MM.1S (cell line): ENCODE results near the gene CKLF.

Experiments
- DNase-seq: peaks from one replicate; pipeline ENCODE4 v3.0.0-alpha.2; 2015
- H2AFZ ChIP-seq: fragments of 300-600 bp; sonication (generic); 2 replicates; pipeline ENCODE4 v1.6.0; 2016; ENCODE audit warnings: antibody characterized with exemption, low read length
- H3F3A ChIP-seq: fragments of 300-600 bp; sonication (generic); 2 replicates; pipeline ENCODE4 v1.6.1; 2016; ENCODE audit warnings: mild to moderate bottlenecking, antibody characterized with exemption, low read length, moderate library complexity, mixed read lengths; ENCODE audit not compliant: insufficient read depth
- H3K27ac ChIP-seq: fragments of 300-600 bp; sonication (generic); 2 replicates; pipeline ENCODE4 v1.5.1; 2016; ENCODE audit warnings: mild to moderate bottlenecking, low read length
- H3K27me3 ChIP-seq: fragments of 300-600 bp; sonication (generic); replicated peaks from 2 replicates; pipeline ENCODE4 v1.6.0; 2016; ENCODE audit warnings: low read length; ENCODE audit not compliant: insufficient read depth
- H3K36me3 ChIP-seq: fragments of 300-600 bp; sonication (generic); replicated peaks from 2 replicates; pipeline ENCODE4 v1.6.1; 2016; ENCODE audit warnings: mild to moderate bottlenecking, low read length, mixed read lengths; ENCODE audit not compliant: insufficient read depth
- H3K4me1 ChIP-seq: fragments of 300-600 bp; sonication (generic); 2 replicates; pipeline ENCODE4 v1.6.1; 2016; ENCODE audit warnings: low read length, mixed read lengths
- H3K4me2 ChIP-seq: fragments of 300-600 bp; sonication (generic); 2 replicates; pipeline ENCODE4 v1.6.0; 2016; ENCODE audit warnings: low read depth, low read length
- H3K4me3 ChIP-seq: fragments of 300-600 bp; sonication (generic); 2 replicates; pipeline ENCODE4 v1.5.1; 2016; ENCODE audit warnings: low read length, mixed read lengths
- H3K79me2 ChIP-seq: fragments of 300-600 bp; sonication (generic); 2 replicates; pipeline ENCODE4 v1.6.1; 2016; ENCODE audit warnings: mixed run types, low read length, mixed read lengths
- H3K9ac ChIP-seq: fragments of 300-600 bp; sonication (generic); 2 replicates; pipeline ENCODE4 v1.6.1; 2016; ENCODE audit warnings: low read length, mixed read lengths
- H3K9me2 ChIP-seq: fragments of 300-600 bp; sonication (generic); replicated peaks from 2 replicates; pipeline ENCODE4 v1.6.1; 2016; ENCODE audit warnings: mild to moderate bottlenecking, low read length, mixed read lengths; ENCODE audit not compliant: insufficient read depth
- H3K9me3 ChIP-seq: fragments of 300-600 bp; sonication (generic); replicated peaks from 2 replicates; pipeline ENCODE4 v1.6.1; 2016; ENCODE audit warnings: mild to moderate bottlenecking, low read length, mixed read lengths; ENCODE audit not compliant: insufficient read depth
- H4K20me1 ChIP-seq: fragments of 300-600 bp; sonication (generic); 2 replicates; pipeline ENCODE4 v1.6.1; 2016; ENCODE audit warnings: mild to moderate bottlenecking, low read length, moderate library complexity, mixed read lengths; ENCODE audit not compliant: insufficient read depth
- EZH2 ChIP-seq: fragments of 300-600 bp; sonication (generic); optimal IDR thresholded peaks from 2 replicates; pipeline ENCODE3; 2017; ENCODE audit warnings: low read depth, mild to moderate bottlenecking, antibody characterized with exemption, low read length, mixed read lengths
- EZH2phosphoT487 ChIP-seq: fragments of 300-600 bp; sonication (generic); IDR thresholded peaks from 2 replicates; pipeline ENCODE4 v1.6.1; 2018; ENCODE audit warnings: antibody characterized with exemption, low read length
- TF ChIP-seq, protein P1 (sequence below): fragments of 300-600 bp; sonication (generic); IDR thresholded peaks from 2 replicates; pipeline ENCODE4 v1.5.1; 2016; ENCODE audit warnings: antibody characterized with exemption, low read length, mixed read lengths

CKLF gene

DNA sequence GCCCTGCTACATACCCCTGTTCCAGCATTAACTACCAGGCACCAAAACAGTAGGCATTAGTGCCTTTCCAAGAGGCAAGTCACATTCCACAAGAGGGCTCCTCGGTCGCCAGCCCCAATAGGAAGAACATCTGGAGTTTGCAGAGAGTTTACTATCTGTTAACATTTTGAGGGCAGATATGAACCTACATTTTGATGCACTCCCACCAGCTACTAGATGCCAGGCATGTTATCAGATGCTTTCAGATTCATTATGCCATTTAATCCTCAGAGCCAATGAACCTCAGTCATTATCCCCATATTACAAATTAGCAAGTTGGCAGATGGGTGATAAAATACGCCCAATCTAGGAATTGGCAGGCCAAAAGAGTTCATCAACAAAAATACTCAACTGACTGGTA lies 22.7 kb downstream of the CKLF start:
- Histone ChIP-seq H3K27ac (no peak overlapping the region), H4K20me1 (no peaks in the 10 kb centered on the region), H3K4me1 (no peaks in the 10 kb centered on the region), H3K4me3 (no peak overlapping the region), H3K9me2 (no peaks in the 10 kb centered on the region), H3K27me3 (no peaks in the 10 kb centered on the region), H3K4me2 (no peak overlapping the region), H2AFZ (no peak overlapping the region), H3K79me2 (no peaks in the 10 kb centered on the region), H3K9me3 (no peaks in the 10 kb centered on the region), H3F3A (no peaks in the 10 kb centered on the region), H3K36me3 (no peaks in the 10 kb centered on the region), H3K9ac (no peak overlapping the region)
- TF ChIP-seq EZH2 (no peak), EZH2phosphoT487 (no peak)
- TF ChIP-seq, protein P1, sequence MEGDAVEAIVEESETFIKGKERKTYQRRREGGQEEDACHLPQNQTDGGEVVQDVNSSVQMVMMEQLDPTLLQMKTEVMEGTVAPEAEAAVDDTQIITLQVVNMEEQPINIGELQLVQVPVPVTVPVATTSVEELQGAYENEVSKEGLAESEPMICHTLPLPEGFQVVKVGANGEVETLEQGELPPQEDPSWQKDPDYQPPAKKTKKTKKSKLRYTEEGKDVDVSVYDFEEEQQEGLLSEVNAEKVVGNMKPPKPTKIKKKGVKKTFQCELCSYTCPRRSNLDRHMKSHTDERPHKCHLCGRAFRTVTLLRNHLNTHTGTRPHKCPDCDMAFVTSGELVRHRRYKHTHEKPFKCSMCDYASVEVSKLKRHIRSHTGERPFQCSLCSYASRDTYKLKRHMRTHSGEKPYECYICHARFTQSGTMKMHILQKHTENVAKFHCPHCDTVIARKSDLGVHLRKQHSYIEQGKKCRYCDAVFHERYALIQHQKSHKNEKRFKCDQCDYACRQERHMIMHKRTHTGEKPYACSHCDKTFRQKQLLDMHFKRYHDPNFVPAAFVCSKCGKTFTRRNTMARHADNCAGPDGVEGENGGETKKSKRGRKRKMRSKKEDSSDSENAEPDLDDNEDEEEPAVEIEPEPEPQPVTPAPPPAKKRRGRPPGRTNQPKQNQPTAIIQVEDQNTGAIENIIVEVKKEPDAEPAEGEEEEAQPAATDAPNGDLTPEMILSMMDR = no peak
- DNase-seq = no peak

DNA sequence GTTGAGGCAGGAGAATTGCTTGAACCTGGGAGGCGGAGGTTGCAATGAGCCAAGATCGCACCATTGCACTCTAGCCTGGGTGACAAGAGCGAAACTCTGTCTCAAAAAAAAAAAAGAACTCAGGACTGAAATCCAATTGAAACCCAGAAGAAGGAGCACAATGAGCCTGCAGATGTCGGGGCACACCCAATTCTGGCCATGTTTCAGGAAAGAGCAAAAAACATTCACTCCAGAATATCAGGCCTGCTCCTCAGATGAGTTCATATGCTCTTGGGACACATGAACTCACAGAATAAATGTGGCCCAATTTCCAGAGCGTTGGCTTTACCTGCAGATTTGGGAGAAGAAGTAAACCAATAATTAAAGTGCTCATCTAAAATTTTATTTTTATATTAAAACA lies 23.9 kb downstream of the CKLF start:
- Histone ChIP-seq H3K36me3 (no peaks in the 10 kb centered on the region), H3K9me3 (no peaks in the 10 kb centered on the region), H3F3A (no peaks in the 10 kb centered on the region), H3K4me3 (no peak overlapping the region), H3K9ac (no peak overlapping the region), H3K27ac (no peak overlapping the region), H4K20me1 (no peaks in the 10 kb centered on the region), H3K9me2 (no peaks in the 10 kb centered on the region), H2AFZ (no peak overlapping the region), H3K4me2 (no peak overlapping the region), H3K27me3 (no peaks in the 10 kb centered on the region), H3K4me1 (no peaks in the 10 kb centered on the region), H3K79me2 (no peaks in the 10 kb centered on the region)
- DNase-seq = no peak
- no peak for TF ChIP-seq EZH2
- TF ChIP-seq, protein P1 = no peak

DNA sequence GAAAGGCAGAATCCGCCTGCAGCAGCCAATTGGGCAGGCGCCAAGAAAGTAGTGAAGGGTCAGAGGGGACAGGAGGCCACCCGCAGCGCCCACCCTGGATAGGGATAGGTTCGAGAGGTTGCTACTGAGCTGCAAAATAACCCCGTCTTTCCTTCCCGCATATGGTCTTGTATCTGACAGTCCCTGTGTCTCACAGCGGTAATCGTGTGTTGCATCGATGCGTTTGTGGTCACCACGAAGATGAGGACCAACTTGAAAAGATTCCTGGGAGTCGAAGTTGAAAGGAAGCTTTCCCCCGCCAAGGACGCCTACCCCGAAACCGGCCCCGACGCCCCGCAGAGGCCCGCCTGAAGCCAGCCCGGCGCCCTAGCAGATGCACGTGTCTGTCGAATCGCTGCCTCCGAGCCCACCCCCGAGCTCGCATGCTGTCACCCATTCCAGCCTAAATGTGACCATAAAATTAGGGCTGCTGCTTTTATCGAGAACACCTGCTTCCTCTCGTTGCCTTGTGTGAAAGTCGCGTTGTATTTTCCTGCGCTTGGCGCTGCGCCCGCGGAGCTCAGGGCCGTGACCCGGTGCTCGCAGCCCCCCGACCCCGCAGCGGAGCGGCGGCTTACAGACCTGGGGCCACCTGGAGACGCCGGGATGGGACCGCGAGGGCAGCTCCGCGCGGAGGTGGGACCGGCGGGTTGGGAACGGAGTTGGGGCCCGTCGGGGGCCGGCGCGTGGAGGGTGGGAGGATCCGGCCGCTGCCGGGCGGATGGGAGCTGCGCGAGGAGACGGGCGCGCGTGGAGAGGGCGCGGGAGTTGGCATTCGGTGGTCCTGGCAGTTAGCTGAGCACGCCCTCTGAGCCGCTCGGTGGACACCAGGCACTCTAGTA lies 26.5 kb downstream of the CKLF start, which contains the start of gene CMTM2:
CMTM2 (plus strand) TSS at position 813 of the 881 bp plus-strand sequence. CDS start 145 bp downstream, outside the sequence.
- no peak within 1 kb of the TSS for H3K27ac ChIP-seq
- no peaks in the 10 kb centered on the region for H3K36me3 ChIP-seq
- no peak within 1 kb of the TSS for H3K4me3 ChIP-seq
- no peak within 1 kb of the TSS for H3K4me2 ChIP-seq
- DNase-seq = no peak
- no peaks in the 10 kb centered on the region for H3K27me3 ChIP-seq
- H4K20me1 ChIP-seq = no peaks in the 10 kb centered on the region
- no peaks in the 10 kb centered on the region for H3K79me2 ChIP-seq
- H3K4me1 ChIP-seq = no peaks in the 10 kb centered on the region
- H3K9me3 ChIP-seq = no peaks in the 10 kb centered on the region
- TF ChIP-seq, protein P1 = no peak
- no peak for TF ChIP-seq EZH2phosphoT487
- no peak for TF ChIP-seq EZH2
- H3K9ac ChIP-seq = no peak within 1 kb of the TSS
- no peaks in the 10 kb centered on the region for H3F3A ChIP-seq
- no peaks in the 10 kb centered on the region for H3K9me2 ChIP-seq
- no peak within 1 kb of the TSS for H2AFZ ChIP-seq
